Astrocyte (in vitro differentiated cells and primary cell): Measurements from ENCODE around the gene PPP6R1. TPM values are rescaled to one million over a fixed set of nuclear protein-coding genes. Genes with fewer than 3 reads are reported as not detected.

Experiments used
- DNase-seq: peaks from one replicate; pipeline ENCODE4 v3.0.0-alpha.2; 2010; ENCODE audit warnings: low read depth
- FAIRE-seq: peaks from 2 replicates; lab custom pipeline; 2011; peaks lifted over from hg19 to GRCh38; lab: Jason Lieb, UNC
- H2AFZ ChIP-seq: 2 replicates; pipeline ENCODE4 v1.6.0; 2012; ENCODE audit warnings: low read depth, low read length, inconsistent platforms
- H3K27ac ChIP-seq: 2 replicates; pipeline ENCODE4 v1.5.1; 2011; ENCODE audit warnings: low read depth, low read length, inconsistent platforms
- H3K27me3 ChIP-seq: 2 replicates; pipeline ENCODE4 v1.6.0; 2011; ENCODE audit warnings: low read length, inconsistent platforms; ENCODE audit not compliant: insufficient read depth
- H3K36me3 ChIP-seq: 2 replicates; pipeline ENCODE4 v1.5.1; 2011; ENCODE audit warnings: low read length, inconsistent platforms; ENCODE audit not compliant: insufficient read depth
- H3K4me1 ChIP-seq: 2 replicates; pipeline ENCODE4 v1.5.1; 2011; ENCODE audit warnings: low read length, inconsistent platforms; ENCODE audit not compliant: insufficient read depth
- H3K4me2 ChIP-seq: 2 replicates; pipeline ENCODE4 v1.6.0; 2012; ENCODE audit warnings: low read length, inconsistent platforms
- H3K4me3 ChIP-seq: 2 replicates; pipeline ENCODE4 v1.5.1; 2011; ENCODE audit warnings: low read depth, mild to moderate bottlenecking, low read length, inconsistent platforms; ENCODE audit not compliant: insufficient read depth
- H3K79me2 ChIP-seq: 2 replicates; pipeline ENCODE4 v1.6.0; 2012; ENCODE audit warnings: mild to moderate bottlenecking, low read length, inconsistent platforms; ENCODE audit not compliant: insufficient read depth
- H3K9ac ChIP-seq: 2 replicates; pipeline ENCODE4 v1.6.0; 2012; ENCODE audit warnings: mild to moderate bottlenecking, low read length, inconsistent platforms
- H3K9me3 ChIP-seq: 2 replicates; pipeline ENCODE4 v1.5.1; 2012; ENCODE audit warnings: low read depth, mild to moderate bottlenecking, low read length, inconsistent platforms; ENCODE audit not compliant: insufficient read depth
- H4K20me1 ChIP-seq: 2 replicates; pipeline ENCODE4 v1.6.0; 2012; ENCODE audit warnings: low read length, inconsistent platforms; ENCODE audit not compliant: insufficient read depth
- H3K27ac Mint-ChIP-seq: one replicate; pipeline ENCODE4 v1.8.0; 2021; ENCODE audit warnings: mild to moderate bottlenecking, mixed read lengths; ENCODE audit not compliant: unreplicated experiment
- H3K27me3 Mint-ChIP-seq: one replicate; pipeline ENCODE4 v1.8.0; 2021; ENCODE audit warnings: low read depth, mixed read lengths; ENCODE audit not compliant: unreplicated experiment
- H3K36me3 Mint-ChIP-seq: one replicate; pipeline ENCODE4 v1.8.0; 2021; ENCODE audit warnings: low read depth, mixed read lengths; ENCODE audit not compliant: unreplicated experiment
- H3K4me1 Mint-ChIP-seq: one replicate; pipeline ENCODE4 v1.8.0; 2021; ENCODE audit warnings: low read depth, mixed read lengths; ENCODE audit not compliant: unreplicated experiment
- H3K4me3 Mint-ChIP-seq: one replicate; pipeline ENCODE4 v1.8.0; 2021; ENCODE audit warnings: mild to moderate bottlenecking, moderate library complexity, mixed read lengths; ENCODE audit not compliant: unreplicated experiment
- H3K9me3 Mint-ChIP-seq: one replicate; pipeline ENCODE4 v1.8.0; 2021; ENCODE audit warnings: mild to moderate bottlenecking, mixed read lengths; ENCODE audit not compliant: unreplicated experiment
- EZH2 ChIP-seq: IDR thresholded peaks from 2 replicates; pipeline ENCODE4 v1.6.1; 2012; ENCODE audit warnings: mild to moderate bottlenecking, low read length, inconsistent platforms; ENCODE audit not compliant: insufficient read depth
- total RNA-seq: library from RNA; stranded (reverse); gene quantifications from 2 replicates; pipeline ENCODE4 v1.2.1, GENCODE V29; 2021
- TF ChIP-seq, protein P1 (sequence below): IDR thresholded peaks from 2 replicates; pipeline ENCODE4 v1.5.1; 2011; ENCODE audit warnings: low read depth, mild to moderate bottlenecking, inconsistent platforms, low read length, moderate library complexity; ENCODE audit not compliant: insufficient read depth

The PPP6R1 gene
- total RNA-seq, 1 donor from 2014 or later, result 75.2 TPM

DNA sequence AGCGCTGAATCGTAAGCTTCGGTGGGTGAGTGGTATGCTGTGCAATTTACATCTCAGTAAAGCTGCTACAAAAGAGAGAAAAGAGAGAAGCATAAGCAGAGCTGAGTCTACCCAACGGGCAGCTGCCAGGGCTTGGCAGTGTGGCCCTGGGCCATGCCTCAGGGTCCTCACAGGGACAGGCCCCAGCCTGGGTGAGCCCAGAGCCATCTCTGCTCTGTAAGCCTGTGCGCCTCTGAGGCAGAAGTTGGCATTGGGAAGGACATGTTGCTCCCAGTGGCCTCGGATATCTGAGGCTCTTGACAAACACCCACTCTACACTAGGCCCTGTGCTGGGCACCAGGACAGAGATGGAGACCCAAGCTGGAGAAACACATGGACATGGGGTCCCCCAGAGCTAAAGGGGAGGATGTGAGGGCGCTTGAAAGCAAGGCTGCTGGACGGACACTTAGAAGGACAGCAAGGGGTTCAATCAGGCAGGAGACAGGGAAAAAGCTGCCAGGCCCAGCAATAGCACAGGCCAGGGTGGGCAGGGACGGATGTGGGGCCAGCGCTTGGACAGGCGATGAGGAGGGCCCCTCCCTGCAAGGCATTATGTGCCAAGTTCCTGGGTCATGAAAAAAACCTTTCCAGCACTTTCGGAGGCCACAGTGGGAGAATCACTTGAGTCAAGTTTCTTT lies 14.7 kb downstream of the PPP6R1 start:
- H3K4me3 ChIP-seq, result no peak overlapping the region
- H3K27ac ChIP-seq, result no peak overlapping the region
- no peak for TF ChIP-seq EZH2
- TF ChIP-seq, protein P1, sequence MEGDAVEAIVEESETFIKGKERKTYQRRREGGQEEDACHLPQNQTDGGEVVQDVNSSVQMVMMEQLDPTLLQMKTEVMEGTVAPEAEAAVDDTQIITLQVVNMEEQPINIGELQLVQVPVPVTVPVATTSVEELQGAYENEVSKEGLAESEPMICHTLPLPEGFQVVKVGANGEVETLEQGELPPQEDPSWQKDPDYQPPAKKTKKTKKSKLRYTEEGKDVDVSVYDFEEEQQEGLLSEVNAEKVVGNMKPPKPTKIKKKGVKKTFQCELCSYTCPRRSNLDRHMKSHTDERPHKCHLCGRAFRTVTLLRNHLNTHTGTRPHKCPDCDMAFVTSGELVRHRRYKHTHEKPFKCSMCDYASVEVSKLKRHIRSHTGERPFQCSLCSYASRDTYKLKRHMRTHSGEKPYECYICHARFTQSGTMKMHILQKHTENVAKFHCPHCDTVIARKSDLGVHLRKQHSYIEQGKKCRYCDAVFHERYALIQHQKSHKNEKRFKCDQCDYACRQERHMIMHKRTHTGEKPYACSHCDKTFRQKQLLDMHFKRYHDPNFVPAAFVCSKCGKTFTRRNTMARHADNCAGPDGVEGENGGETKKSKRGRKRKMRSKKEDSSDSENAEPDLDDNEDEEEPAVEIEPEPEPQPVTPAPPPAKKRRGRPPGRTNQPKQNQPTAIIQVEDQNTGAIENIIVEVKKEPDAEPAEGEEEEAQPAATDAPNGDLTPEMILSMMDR, result no peak
- H3K4me2 ChIP-seq, result no peak overlapping the region
- H3K27ac Mint-ChIP-seq, result no peak overlapping the region
- no peaks in the 10 kb centered on the region for H3K27me3 ChIP-seq
- peaks cover 6% of the 10 kb centered on the region for H3K4me1 ChIP-seq
- no peak for DNase-seq
- H3K4me1 Mint-ChIP-seq, result peaks cover 5% of the 10 kb centered on the region
- H3K4me3 Mint-ChIP-seq, result no peak overlapping the region
- FAIRE-seq, result no peak
- H3K9ac ChIP-seq, result no peak overlapping the region
- no peaks in the 10 kb centered on the region for H3K27me3 Mint-ChIP-seq
- peaks cover 32% of the 10 kb centered on the region for H3K79me2 ChIP-seq
- peaks cover 61% of the 10 kb centered on the region for H4K20me1 ChIP-seq
- no peaks in the 10 kb centered on the region for H3K9me3 ChIP-seq
- peaks cover 7% of the 10 kb centered on the region for H3K36me3 ChIP-seq
- no peaks in the 10 kb centered on the region for H3K9me3 Mint-ChIP-seq
- peaks cover 4% of the 10 kb centered on the region for H3K36me3 Mint-ChIP-seq
- H2AFZ ChIP-seq, result no peak overlapping the region

DNA sequence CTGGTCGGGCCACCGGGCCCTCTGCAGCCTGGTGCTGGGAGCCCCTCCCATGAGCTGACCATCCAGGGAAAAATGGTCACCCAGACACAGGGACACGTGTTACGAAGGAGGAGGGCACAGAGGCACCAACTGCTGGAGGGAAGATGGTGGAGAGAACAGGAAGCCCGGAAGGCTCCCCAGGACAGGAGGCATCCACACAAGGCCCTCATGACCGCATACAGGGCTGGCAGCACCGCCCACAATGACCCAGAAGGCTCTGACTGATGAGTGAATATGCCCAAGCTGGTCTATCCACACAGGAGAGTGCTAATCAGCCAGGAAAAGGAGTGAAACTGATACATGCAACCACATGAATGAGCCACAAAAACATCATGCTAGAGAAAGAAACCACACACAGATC lies 16.3 kb downstream of the PPP6R1 start:
- Histone ChIP-seq H3K9me3 (no peaks in the 10 kb centered on the region), H3K79me2 (peaks cover 15% of the 10 kb centered on the region), H2AFZ (no peak overlapping the region), H3K36me3 (peaks cover 14% of the 10 kb centered on the region), H3K9ac (no peak overlapping the region), H3K27ac (no peak overlapping the region), H3K4me3 (no peak overlapping the region), H3K4me2 (no peak overlapping the region), H3K4me1 (peaks cover 3% of the 10 kb centered on the region), H3K27me3 (no peaks in the 10 kb centered on the region), H4K20me1 (peaks cover 51% of the 10 kb centered on the region)
- no peaks in the 10 kb centered on the region for H3K27me3 Mint-ChIP-seq
- H3K4me3 Mint-ChIP-seq, result no peak overlapping the region
- no peaks in the 10 kb centered on the region for H3K9me3 Mint-ChIP-seq
- no peak for TF ChIP-seq EZH2
- TF ChIP-seq, protein P1, result no peak
- peaks cover 4% of the 10 kb centered on the region for H3K36me3 Mint-ChIP-seq
- FAIRE-seq (no peak), DNase-seq (no peak)
- no peak overlapping the region for H3K27ac Mint-ChIP-seq
- no peaks in the 10 kb centered on the region for H3K4me1 Mint-ChIP-seq

DNA sequence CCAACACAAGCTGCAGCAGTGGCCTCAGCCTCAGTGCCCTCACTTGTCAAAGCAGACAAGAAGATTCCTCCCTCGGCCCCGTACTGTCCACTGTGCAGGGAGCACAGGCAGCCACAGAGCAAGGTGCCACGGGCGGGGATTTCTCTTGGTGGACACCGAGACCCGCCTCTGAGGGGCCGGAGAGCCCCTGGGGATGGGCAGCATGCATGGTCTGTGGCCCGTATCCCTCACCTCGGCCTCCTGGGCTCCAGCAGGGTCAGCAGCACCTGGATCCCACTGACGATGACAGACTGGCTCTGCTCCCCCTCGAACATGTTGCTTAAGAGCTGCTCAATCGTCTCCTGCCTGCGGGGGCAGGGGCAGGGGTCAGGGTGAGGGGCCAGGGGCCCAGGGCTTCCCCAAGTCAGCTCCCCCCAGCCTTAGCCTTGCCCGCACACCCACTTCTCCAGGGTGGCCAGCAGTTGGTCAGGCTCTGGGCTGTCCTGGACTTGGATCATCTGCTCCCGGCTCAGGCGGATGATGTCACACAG lies 16.8 kb downstream of the PPP6R1 start:
- FAIRE-seq, result no peak
- Histone ChIP-seq H3K4me1 (no peaks in the 10 kb centered on the region), H3K27me3 (no peaks in the 10 kb centered on the region), H2AFZ (no peak overlapping the region), H3K9me3 (no peaks in the 10 kb centered on the region), H3K79me2 (peaks cover 10% of the 10 kb centered on the region), H4K20me1 (peaks cover 51% of the 10 kb centered on the region), H3K36me3 (peaks cover 17% of the 10 kb centered on the region), H3K27ac (no peak overlapping the region), H3K9ac (no peak overlapping the region), H3K4me2 (no peak overlapping the region), H3K4me3 (no peak overlapping the region)
- Mint-ChIP-seq H3K4me1 (no peaks in the 10 kb centered on the region), H3K27ac (no peak overlapping the region), H3K36me3 (peaks cover 8% of the 10 kb centered on the region), H3K27me3 (no peaks in the 10 kb centered on the region), H3K9me3 (no peaks in the 10 kb centered on the region), H3K4me3 (no peak overlapping the region)
- TF ChIP-seq, protein P1, result no peak
- TF ChIP-seq EZH2, result no peak
- no peak for DNase-seq
